ENCODE data around the gene L3MBTL4. TPM values are rescaled to one million over a fixed set of nuclear protein-coding genes. Genes with fewer than 3 reads are reported as not detected.

L3MBTL4 gene
- total RNA-seq, 1 experiment from 2014 or later = not detected

DNA sequence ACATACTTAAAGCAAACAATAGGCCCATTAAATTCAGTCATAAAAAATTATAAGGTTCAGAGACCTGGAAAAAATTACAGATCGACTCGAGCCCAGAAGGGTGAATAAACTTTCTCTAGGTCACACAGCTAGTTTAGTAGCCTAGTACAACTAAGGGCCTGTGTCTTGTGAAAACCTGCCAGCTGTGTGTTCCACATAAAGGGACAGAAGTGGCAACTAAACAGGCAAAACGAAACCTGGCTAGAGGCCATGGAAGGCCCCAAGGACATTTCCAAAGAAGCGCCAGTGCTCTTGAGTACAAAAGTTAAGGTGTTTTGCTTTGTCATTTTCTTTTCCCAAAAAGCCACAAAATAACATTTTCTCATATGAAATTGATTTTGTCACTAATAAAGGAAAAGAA, 164.9 kb downstream of the L3MBTL4 start:
- ChIA-PET CTCF (no interaction called here), POLR2A (no interaction called here), RAD21 (ENCODE audit: low non-redundant PET in 1 of 2, low total read pairs in 2 of 2, uncharacterized antibody in 2 of 2, unreplicated experiment in 2 of 2) (no interaction called here)
- Histone ChIP-seq H3K4me3 (replicated peaks in 1 of 2; ENCODE audit: low read depth in 1 of 2, low read length in 2 of 2) (no peak overlapping the region), H3K9me2 (ENCODE audit: insufficient read depth) (no peaks in the 10 kb centered on the region), H3K36me3 (ENCODE audit: control insufficient read depth in 1 of 2, insufficient read depth in 2 of 2, low read length in 2 of 2) (no peaks in the 10 kb centered on the region), H3K27ac (ENCODE audit: low read depth, low read length) (no peak overlapping the region), H3K4me2 (ENCODE audit: low read length) (no peak overlapping the region), H2AFZ (ENCODE audit: low read depth, low read length, poor library complexity, severe bottlenecking) (no peak overlapping the region), H3K79me2 (ENCODE audit: insufficient read depth, low read length) (no peaks in the 10 kb centered on the region), H3K4me1 (ENCODE audit: control insufficient read depth in 1 of 2, insufficient read depth in 2 of 2, low read length in 2 of 2) (no peaks in the 10 kb centered on the region), H3K9me3 (ENCODE audit: control insufficient read depth in 1 of 2, insufficient read depth in 1 of 2, low read depth in 1 of 2, low read length in 2 of 2) (peaks cover 16 to 19% of the 10 kb centered on the region in 2 experiments; a peak in 2 of 4 replicates), H3K27me3 (ENCODE audit: insufficient read depth, low read length) (no peaks in the 10 kb centered on the region), H4K20me1 (ENCODE audit: insufficient read depth) (no peaks in the 10 kb centered on the region), H3K9ac (ENCODE audit: low read length) (no peak overlapping the region)
- intact Hi-C loops (cut with micrococcal nuclease) = loop anchor here (10.0 kb wide), 1 partner anchor 65 kb away; no protein-coding TSS in a partner anchor
- no TSS peak for BruUV-seq (replicated peaks)
- no peak for DNase-seq (ENCODE audit: low read depth, low spot score)
- ATAC-seq = no peak
- TF ChIP-seq ZFX (IDR thresholded peaks at IDR 0.05) = no peak
- no peak for TF ChIP-seq JUND (IDR thresholded peaks at IDR 0.05)
- no peak for TF ChIP-seq SIN3A (IDR thresholded peaks at IDR 0.05; ENCODE audit: low read depth)
- TF ChIP-seq EZH2phosphoT487 (IDR thresholded peaks at IDR 0.05; ENCODE audit: borderline replicate concordance) = no peak
- no peak for TF ChIP-seq POLR2A (IDR thresholded peaks at IDR 0.05; ENCODE audit: borderline replicate concordance, extremely low read depth, insufficient read depth, insufficient read length)

DNA sequence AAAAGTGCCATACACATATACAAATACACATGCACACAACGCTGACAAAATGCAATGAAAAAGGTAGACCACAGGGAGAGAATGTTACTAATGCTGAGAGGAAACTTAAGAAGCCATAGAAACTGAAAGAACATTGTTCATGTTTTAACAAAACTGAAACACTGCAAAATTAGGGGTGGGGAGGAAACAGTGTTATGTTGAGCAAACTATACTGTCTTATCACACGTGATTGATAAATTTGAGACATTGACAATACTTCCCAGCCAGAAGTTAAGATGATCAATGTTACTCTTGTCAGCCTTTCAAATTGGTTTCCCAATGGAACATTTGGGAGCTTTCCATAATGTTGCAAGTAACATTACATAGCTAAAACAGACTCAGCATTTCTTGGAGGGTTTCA, 165.5 kb downstream of the L3MBTL4 start:
- H3K79me2 ChIP-seq (ENCODE audit: insufficient read depth, low read length) = no peaks in the 10 kb centered on the region
- no peak overlapping the region for H3K4me2 ChIP-seq (ENCODE audit: low read length)
- no peak overlapping the region for H3K4me3 ChIP-seq (replicated peaks in 1 of 2; ENCODE audit: low read depth in 1 of 2, low read length in 2 of 2)
- H3K27ac ChIP-seq (ENCODE audit: low read depth, low read length) = no peak overlapping the region
- TF ChIP-seq CBX3 (IDR thresholded peaks at IDR 0.05; ENCODE audit: low read depth) (no peak), ELF1 (IDR thresholded peaks at IDR 0.05; ENCODE audit: borderline replicate concordance, low read depth) (no peak), SP1 (IDR thresholded peaks at IDR 0.05; ENCODE audit: low read depth) (no peak), POLR2AphosphoS5 (IDR thresholded peaks at IDR 0.05; ENCODE audit: low read depth, low read length) (no peak), SIN3A (IDR thresholded peaks at IDR 0.05; ENCODE audit: low read depth) (no peak), YY1 (IDR thresholded peaks at IDR 0.05; ENCODE audit: extremely low read depth, insufficient replicate concordance, low read depth, low read length) (no peak), EGR1 (IDR thresholded peaks at IDR 0.05; ENCODE audit: low read depth) (no peak), ZFX (IDR thresholded peaks at IDR 0.05) (no peak), FOSL1 (IDR thresholded peaks at IDR 0.05; ENCODE audit: low read depth) (no peak), TCF7L2 (IDR thresholded peaks at IDR 0.05; ENCODE audit: borderline replicate concordance, extremely low read depth, insufficient read depth, insufficient read length) (no peak), POLR2A (IDR thresholded peaks at IDR 0.05; ENCODE audit: borderline replicate concordance, extremely low read depth, insufficient read depth, insufficient read length) (no peak)
- TF ChIP-seq, protein P1, sequence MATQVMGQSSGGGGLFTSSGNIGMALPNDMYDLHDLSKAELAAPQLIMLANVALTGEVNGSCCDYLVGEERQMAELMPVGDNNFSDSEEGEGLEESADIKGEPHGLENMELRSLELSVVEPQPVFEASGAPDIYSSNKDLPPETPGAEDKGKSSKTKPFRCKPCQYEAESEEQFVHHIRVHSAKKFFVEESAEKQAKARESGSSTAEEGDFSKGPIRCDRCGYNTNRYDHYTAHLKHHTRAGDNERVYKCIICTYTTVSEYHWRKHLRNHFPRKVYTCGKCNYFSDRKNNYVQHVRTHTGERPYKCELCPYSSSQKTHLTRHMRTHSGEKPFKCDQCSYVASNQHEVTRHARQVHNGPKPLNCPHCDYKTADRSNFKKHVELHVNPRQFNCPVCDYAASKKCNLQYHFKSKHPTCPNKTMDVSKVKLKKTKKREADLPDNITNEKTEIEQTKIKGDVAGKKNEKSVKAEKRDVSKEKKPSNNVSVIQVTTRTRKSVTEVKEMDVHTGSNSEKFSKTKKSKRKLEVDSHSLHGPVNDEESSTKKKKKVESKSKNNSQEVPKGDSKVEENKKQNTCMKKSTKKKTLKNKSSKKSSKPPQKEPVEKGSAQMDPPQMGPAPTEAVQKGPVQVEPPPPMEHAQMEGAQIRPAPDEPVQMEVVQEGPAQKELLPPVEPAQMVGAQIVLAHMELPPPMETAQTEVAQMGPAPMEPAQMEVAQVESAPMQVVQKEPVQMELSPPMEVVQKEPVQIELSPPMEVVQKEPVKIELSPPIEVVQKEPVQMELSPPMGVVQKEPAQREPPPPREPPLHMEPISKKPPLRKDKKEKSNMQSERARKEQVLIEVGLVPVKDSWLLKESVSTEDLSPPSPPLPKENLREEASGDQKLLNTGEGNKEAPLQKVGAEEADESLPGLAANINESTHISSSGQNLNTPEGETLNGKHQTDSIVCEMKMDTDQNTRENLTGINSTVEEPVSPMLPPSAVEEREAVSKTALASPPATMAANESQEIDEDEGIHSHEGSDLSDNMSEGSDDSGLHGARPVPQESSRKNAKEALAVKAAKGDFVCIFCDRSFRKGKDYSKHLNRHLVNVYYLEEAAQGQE (IDR thresholded peaks at IDR 0.05; ENCODE audit: low read depth) = no peak
- TF ChIP-seq, protein P2, sequence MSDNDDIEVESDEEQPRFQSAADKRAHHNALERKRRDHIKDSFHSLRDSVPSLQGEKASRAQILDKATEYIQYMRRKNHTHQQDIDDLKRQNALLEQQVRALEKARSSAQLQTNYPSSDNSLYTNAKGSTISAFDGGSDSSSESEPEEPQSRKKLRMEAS (IDR thresholded peaks at IDR 0.05) = no peak
- TF ChIP-seq, protein P3, sequence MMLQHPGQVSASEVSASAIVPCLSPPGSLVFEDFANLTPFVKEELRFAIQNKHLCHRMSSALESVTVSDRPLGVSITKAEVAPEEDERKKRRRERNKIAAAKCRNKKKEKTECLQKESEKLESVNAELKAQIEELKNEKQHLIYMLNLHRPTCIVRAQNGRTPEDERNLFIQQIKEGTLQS (IDR thresholded peaks at IDR 0.05) = no peak
- CTCF ChIA-PET = no interaction called here
- no peaks in the 10 kb centered on the region for H3K4me1 ChIP-seq (ENCODE audit: control insufficient read depth in 1 of 2, insufficient read depth in 2 of 2, low read length in 2 of 2)
- H4K20me1 ChIP-seq (ENCODE audit: insufficient read depth) = no peaks in the 10 kb centered on the region
- RAD21 ChIA-PET (ENCODE audit: low non-redundant PET in 1 of 2, low total read pairs in 2 of 2, uncharacterized antibody in 2 of 2, unreplicated experiment in 2 of 2) = no interaction called here
- POLR2A ChIA-PET = no interaction called here
- no peak overlapping the region for H2AFZ ChIP-seq (ENCODE audit: low read depth, low read length, poor library complexity, severe bottlenecking)
- H3K9me2 ChIP-seq (ENCODE audit: insufficient read depth) = no peaks in the 10 kb centered on the region
- intact Hi-C loops (cut with micrococcal nuclease) = loop anchor here (10.0 kb wide), 1 partner anchor 64 kb away; no protein-coding TSS in a partner anchor
- H3K9ac ChIP-seq (ENCODE audit: low read length) = no peak overlapping the region
- no peak for DNase-seq (ENCODE audit: low read depth, low spot score)
- H3K27me3 ChIP-seq (ENCODE audit: insufficient read depth, low read length) = no peaks in the 10 kb centered on the region
- peaks cover 10 to 19% of the 10 kb centered on the region in 2 experiments; a peak in 2 of 4 replicates for H3K9me3 ChIP-seq (ENCODE audit: control insufficient read depth in 1 of 2, insufficient read depth in 1 of 2, low read depth in 1 of 2, low read length in 2 of 2)
- no peak for ATAC-seq
- no peaks in the 10 kb centered on the region for H3K36me3 ChIP-seq (ENCODE audit: control insufficient read depth in 1 of 2, insufficient read depth in 2 of 2, low read length in 2 of 2)
- BruUV-seq (replicated peaks) = no TSS peak
